Caco-2 (cell line): ENCODE measurements around the gene LDLRAD4. TPM values are rescaled to one million over a fixed set of nuclear protein-coding genes. Genes with fewer than 3 reads are reported as not detected.

ENCODE experiments used
- BruUV-seq: library from RNA; stranded (reverse); fragments of 400-500 nt; replicated peaks from 2 replicates; lab custom pipeline; 2021; lab: Mats Ljungman, UMichigan
- CTCF ChIA-PET: fragments of 300-600 bp; sonication (Branson Sonifier 250); formaldehyde crosslinking; loops from one replicate; lab custom pipeline; 2022; ENCODE audit warnings: antibody characterized with exemption; lab: Charles Lee
- POLR2A ChIA-PET: fragments of 300-600 bp; sonication (Branson Sonifier 250); formaldehyde crosslinking; loops from one replicate; lab custom pipeline; 2022; ENCODE audit warnings: antibody characterized with exemption; lab: Charles Lee
- DNase-seq, 2 experiments: peaks; one replicate each; pipeline versions ENCODE4 v3.0.0 to v3.0.0-alpha.2; 2020 to 2022
- H3K27me3 ChIP-seq: replicated peaks from 2 replicates; pipeline ENCODE4 v1.6.0; 2011; ENCODE audit warnings: low read length; ENCODE audit not compliant: control insufficient read depth, insufficient read depth
- H3K36me3 ChIP-seq: 2 replicates; pipeline ENCODE4 v1.5.1; 2011; ENCODE audit warnings: low read length; ENCODE audit not compliant: control insufficient read depth, insufficient read depth
- H3K4me1 ChIP-seq: fragments of 250-450 bp; sonication (Bioruptor Pico); 2 replicates; pipeline ENCODE4 v1.5.1; 2020; ENCODE audit warnings: mild to moderate bottlenecking
- H3K4me3 ChIP-seq: 2 replicates; pipeline ENCODE4 v1.5.1; 2011; ENCODE audit warnings: low read depth, mild to moderate bottlenecking, control low read depth, low read length
- H3K9me3 ChIP-seq: fragments of 250-450 bp; sonication (Bioruptor Pico); 2 replicates; pipeline ENCODE4 v1.5.1; 2020; ENCODE audit warnings: mild to moderate bottlenecking, moderate library complexity
- H3K27ac Mint-ChIP-seq: one replicate; pipeline ENCODE4 v1.8.0; 2022; ENCODE audit warnings: mixed read lengths; ENCODE audit not compliant: unreplicated experiment
- H3K27me3 Mint-ChIP-seq: one replicate; pipeline ENCODE4 v1.8.0; 2022; ENCODE audit warnings: mixed read lengths; ENCODE audit not compliant: insufficient read depth, unreplicated experiment
- H3K36me3 Mint-ChIP-seq: one replicate; pipeline ENCODE4 v1.8.0; 2022; ENCODE audit warnings: mild to moderate bottlenecking, mixed read lengths; ENCODE audit not compliant: insufficient read depth, unreplicated experiment
- H3K4me1 Mint-ChIP-seq: one replicate; pipeline ENCODE4 v1.8.0; 2022; ENCODE audit warnings: low read depth, mixed read lengths; ENCODE audit not compliant: unreplicated experiment
- H3K4me3 Mint-ChIP-seq: one replicate; pipeline ENCODE4 v1.8.0; 2022; ENCODE audit warnings: mild to moderate bottlenecking, moderate library complexity, mixed read lengths; ENCODE audit not compliant: unreplicated experiment
- H3K9me3 Mint-ChIP-seq: one replicate; pipeline ENCODE4 v1.8.0; 2022; ENCODE audit warnings: mixed read lengths; ENCODE audit not compliant: unreplicated experiment
- CTCF ChIP-seq, 2 experiments: fragments of 200-600 bp in 1 of 2; IDR thresholded peaks; 1 replicate in 1 of 2; 2 replicates in 1 of 2; pipeline versions ENCODE4 v1.5.1 to v1.8.0; 2011 to 2022; ENCODE audit warnings: antibody characterized with exemption in 1 of 2, control low read depth in 1 of 2, inconsistent platforms in 1 of 2, low read depth in 1 of 2, low read length in 1 of 2, mild to moderate bottlenecking in 1 of 2, moderate library complexity in 1 of 2; ENCODE audit not compliant: insufficient read depth in 1 of 2, severe bottlenecking in 1 of 2, unreplicated experiment in 1 of 2
- intact Hi-C: fragments of 100-400 bp; cut with micrococcal nuclease; formaldehyde crosslinking; loops from one replicate; pipeline ENCODE4 v1.10.0; 2022; ENCODE audit not compliant: unreplicated experiment
- total RNA-seq: library from RNA; stranded (reverse); gene quantifications from 2 replicates; pipeline ENCODE4 v1.2.3, GENCODE V29; 2022

The LDLRAD4 gene
- total RNA-seq, 1 experiment from 2014 or later, result 1.2 TPM

DNA sequence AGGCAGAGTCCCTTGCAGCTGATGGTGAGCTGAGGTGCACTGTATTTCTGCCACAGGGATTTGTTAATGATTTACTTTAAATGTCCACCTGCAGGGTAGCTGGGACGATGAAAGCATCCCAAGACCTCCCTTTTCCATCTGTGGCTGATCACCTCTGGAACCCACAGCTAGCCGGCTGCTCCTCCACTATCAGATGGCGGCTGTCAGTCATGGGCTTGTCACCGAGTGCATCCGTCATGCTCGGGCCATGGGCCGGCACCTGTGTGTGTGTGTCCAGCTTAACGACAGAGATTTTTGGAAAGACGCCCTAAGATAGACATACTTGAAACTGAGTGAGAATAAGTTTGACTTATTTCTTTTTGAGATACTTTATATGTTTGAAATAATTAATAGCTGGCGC, 272.6 kb downstream of the LDLRAD4 start:
- Mint-ChIP-seq H3K27me3 (peaks cover 20% of the 10 kb centered on the region), H3K4me1 (no peaks in the 10 kb centered on the region), H3K9me3 (no peaks in the 10 kb centered on the region), H3K36me3 (no peaks in the 10 kb centered on the region), H3K27ac (no peak overlapping the region), H3K4me3 (no peak overlapping the region)
- no peaks in the 10 kb centered on the region for H3K27me3 ChIP-seq
- H3K4me3 ChIP-seq, result no peak overlapping the region
- ChIA-PET POLR2A (no interaction called here), CTCF (no interaction called here)
- BruUV-seq, result no TSS peak
- H3K36me3 ChIP-seq, result no peaks in the 10 kb centered on the region
- no peaks in the 10 kb centered on the region for H3K9me3 ChIP-seq
- no peak for DNase-seq
- TF ChIP-seq CTCF (IDR thresholded peaks at IDR 0.05; ENCODE audit: insufficient read depth in 1 of 2, low read depth in 1 of 2, low read length in 1 of 2, severe bottlenecking in 1 of 2, unreplicated experiment in 1 of 2), result no peak
- H3K4me1 ChIP-seq, result no peaks in the 10 kb centered on the region
- intact Hi-C loops, result no loop called here

DNA sequence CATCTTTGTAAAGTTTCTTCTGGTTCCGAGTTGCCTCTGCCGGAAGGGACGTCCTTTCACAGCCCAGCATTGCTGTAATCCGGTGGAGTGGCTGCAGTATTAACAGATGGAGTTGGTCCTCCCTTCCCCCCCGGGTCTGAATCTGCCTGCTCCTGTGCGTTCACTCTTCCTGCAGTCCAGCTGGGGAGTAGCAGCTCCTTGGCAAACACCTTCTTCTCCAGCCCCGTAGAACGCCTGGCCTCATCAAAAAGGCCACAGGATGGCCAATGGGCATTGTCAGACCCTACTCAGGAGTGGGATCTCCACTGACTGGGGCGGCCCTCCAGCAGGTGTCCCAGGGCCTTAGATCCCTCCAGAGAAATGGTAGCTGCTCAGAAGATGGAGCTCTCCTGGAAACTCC, 273.8 kb downstream of the LDLRAD4 start:
- CTCF ChIA-PET, result no interaction called here
- Mint-ChIP-seq H3K9me3 (no peaks in the 10 kb centered on the region), H3K4me1 (no peaks in the 10 kb centered on the region), H3K27ac (no peak overlapping the region), H3K36me3 (no peaks in the 10 kb centered on the region), H3K4me3 (no peak overlapping the region), H3K27me3 (peaks cover 20% of the 10 kb centered on the region)
- intact Hi-C loops, result no loop called here
- BruUV-seq, result no TSS peak
- DNase-seq, result no peak
- no peak overlapping the region for H3K4me3 ChIP-seq
- H3K36me3 ChIP-seq, result no peaks in the 10 kb centered on the region
- no peak for TF ChIP-seq CTCF (IDR thresholded peaks at IDR 0.05; ENCODE audit: insufficient read depth in 1 of 2, low read depth in 1 of 2, low read length in 1 of 2, severe bottlenecking in 1 of 2, unreplicated experiment in 1 of 2)
- H3K4me1 ChIP-seq, result no peaks in the 10 kb centered on the region
- no peaks in the 10 kb centered on the region for H3K27me3 ChIP-seq
- POLR2A ChIA-PET, result no interaction called here
- no peaks in the 10 kb centered on the region for H3K9me3 ChIP-seq

DNA sequence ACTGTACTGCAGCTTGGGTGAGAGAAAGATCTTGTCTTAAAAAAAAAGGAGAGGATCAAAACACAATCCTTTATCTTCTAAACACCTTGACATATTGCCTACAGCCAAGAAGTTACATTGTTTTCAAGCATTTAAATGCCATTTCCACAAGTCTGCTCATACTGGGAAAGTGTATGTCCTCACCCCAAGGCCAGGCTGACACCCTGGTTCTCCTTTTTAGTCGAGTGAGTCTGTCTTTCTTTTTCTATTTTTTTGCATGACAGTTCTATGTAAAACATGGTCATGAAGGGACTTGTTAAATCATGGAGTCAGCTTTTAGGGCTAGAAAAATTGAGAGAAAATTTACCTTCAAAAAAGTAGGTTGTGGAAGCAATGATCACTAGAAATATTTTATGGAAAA, 274.5 kb downstream of the LDLRAD4 start:
- no peaks in the 10 kb centered on the region for H3K36me3 ChIP-seq
- BruUV-seq, result no TSS peak
- no peak overlapping the region for H3K4me3 ChIP-seq
- Mint-ChIP-seq H3K36me3 (no peaks in the 10 kb centered on the region), H3K27ac (no peak overlapping the region), H3K4me3 (no peak overlapping the region), H3K4me1 (no peaks in the 10 kb centered on the region), H3K9me3 (no peaks in the 10 kb centered on the region), H3K27me3 (peaks cover 20% of the 10 kb centered on the region)
- intact Hi-C loops, result no loop called here
- ChIA-PET POLR2A (no interaction called here), CTCF (no interaction called here)
- no peak for TF ChIP-seq CTCF (IDR thresholded peaks at IDR 0.05; ENCODE audit: insufficient read depth in 1 of 2, low read depth in 1 of 2, low read length in 1 of 2, severe bottlenecking in 1 of 2, unreplicated experiment in 1 of 2)
- no peak for DNase-seq
- H3K4me1 ChIP-seq, result no peaks in the 10 kb centered on the region
- no peaks in the 10 kb centered on the region for H3K9me3 ChIP-seq
- no peaks in the 10 kb centered on the region for H3K27me3 ChIP-seq
